BLaER1 treated with 17β-estradiol and CSF1 and Interleukin-3, amounts not matched to agents 10 nM and 100 nM (cell line): ENCODE results near the gene NECAB3.

Experiments
- H3K27ac ChIP-seq, 11 experiments: shearing (Covaris generic); formaldehyde crosslinking; 2 replicates each; pipeline ENCODE4 v1.8.1; 2022
- H3K27me3 ChIP-seq, 11 experiments: shearing (Covaris generic); formaldehyde crosslinking; 2 replicates each; pipeline ENCODE4 v1.8.1; 2022
- H3K36me3 ChIP-seq, 11 experiments: shearing (Covaris generic); formaldehyde crosslinking; 2 replicates each; pipeline ENCODE4 v1.8.1; 2022
- H3K4me1 ChIP-seq, 10 experiments: shearing (Covaris generic); formaldehyde crosslinking; 2 replicates each; pipeline ENCODE4 v1.8.1; 2022
- H3K4me2 ChIP-seq, 11 experiments: shearing (Covaris generic); formaldehyde crosslinking; 2 replicates each; pipeline ENCODE4 v1.8.1; 2022
- H3K4me3 ChIP-seq, 10 experiments: shearing (Covaris generic); formaldehyde crosslinking; 2 replicates each; pipeline ENCODE4 v1.8.1; 2022
- H3K9ac ChIP-seq, 11 experiments: shearing (Covaris generic); formaldehyde crosslinking; 2 replicates each; pipeline ENCODE4 v1.8.1; 2022
- H3K9me3 ChIP-seq, 11 experiments: shearing (Covaris generic); formaldehyde crosslinking; replicated peaks in 1 of 11; 2 replicates each; pipeline ENCODE4 v1.8.1; 2022
- H4K20me1 ChIP-seq, 11 experiments: shearing (Covaris generic); formaldehyde crosslinking; 2 replicates each; pipeline ENCODE4 v1.8.1; 2022
- Cebpa-rat ChIP-seq, 11 experiments: shearing (Covaris generic); IDR thresholded peaks; 2 replicates each; pipeline ENCODE4 v1.8.1; 2022

NECAB3 gene

GRCh38 chr20:33681728-33682353 lies 7.6 kb upstream of the NECAB3 start:
- Histone ChIP-seq H3K4me3 (no peak overlapping the region), H3K4me2 (peak overlapping the region in 8 of 11 experiments; percentile 30 to 96 (median 75); a peak in 16 of 22 replicates)
- TF ChIP-seq Cebpa-rat (IDR thresholded peaks at IDR 0.05): no peak

GRCh38 chr20:33681288-33681687 lies 7.1 kb upstream of the NECAB3 start:
- Histone ChIP-seq H3K27me3 (no peaks in the 10 kb centered on the region), H3K9ac (peak overlapping the region in 4 of 11 experiments; percentile 26 to 60 (median 58); a peak in 2 of 22 replicates), H3K9me3 (no peaks in the 10 kb centered on the region), H3K27ac (peak overlapping the region in 2 of 11 experiments; percentile 7 to 17; a peak in 3 of 22 replicates), H3K4me2 (peak overlapping the region in 8 of 11 experiments; percentile 29 to 93 (median 58); a peak in 15 of 22 replicates), H3K4me3 (no peak overlapping the region), H3K36me3 (peaks cover 0 to 77% (median 53%) of the 10 kb centered on the region in 11 experiments; a peak in 17 of 22 replicates), H3K4me1 (peaks cover 18 to 67% (median 61%) of the 10 kb centered on the region in 10 experiments), H4K20me1 (peaks cover 0 to 94% (median 82%) of the 10 kb centered on the region in 11 experiments; a peak in 18 of 22 replicates)
- no peak for TF ChIP-seq Cebpa-rat (IDR thresholded peaks at IDR 0.05)

More at GRCh38 chr20:33681728-33682353, 7.6 kb upstream of the NECAB3 start:
- Histone ChIP-seq H3K36me3 (peaks cover 0 to 72% (median 47%) of the 10 kb centered on the region in 11 experiments; a peak in 17 of 22 replicates), H3K9me3 (no peaks in the 10 kb centered on the region), H3K4me1 (peaks cover 21 to 71% (median 65%) of the 10 kb centered on the region in 10 experiments), H3K27me3 (no peaks in the 10 kb centered on the region), H3K9ac (peak overlapping the region in 4 of 11 experiments; percentile 19 to 48 (median 36); a peak in 3 of 22 replicates), H3K27ac (peak overlapping the region in 2 of 11 experiments; percentile 7 to 17; a peak in 1 of 22 replicates), H4K20me1 (peaks cover 0 to 88% (median 81%) of the 10 kb centered on the region in 11 experiments; a peak in 18 of 22 replicates)

- peaks cover 18 to 68% (median 62%) of the 10 kb centered on the region in 10 experiments for H3K4me1 ChIP-seq
- H3K4me3 ChIP-seq: no peak overlapping the region
- no peak for TF ChIP-seq Cebpa-rat (IDR thresholded peaks at IDR 0.05)
- H3K4me2 ChIP-seq: peak overlapping the region in 7 of 11 experiments; percentile 29 to 93 (median 59); a peak in 14 of 22 replicates
- no peaks in the 10 kb centered on the region for H3K9me3 ChIP-seq
- H3K9ac ChIP-seq: peak overlapping the region in 5 of 11 experiments; percentile 31 to 60 (median 56); a peak in 4 of 22 replicates
- H3K27ac ChIP-seq: peak overlapping the region in 1 of 11 experiments; percentile 49; a peak in 2 of 22 replicates
- H3K36me3 ChIP-seq: peaks cover 0 to 83% (median 58%) of the 10 kb centered on the region in 11 experiments; a peak in 17 of 22 replicates
- H4K20me1 ChIP-seq: peaks cover 0 to 100% (median 84%) of the 10 kb centered on the region in 11 experiments; a peak in 18 of 22 replicates
- H3K27me3 ChIP-seq: no peaks in the 10 kb centered on the region
These were observed 6.5 kb upstream of the NECAB3 start for GRCh38 chr20:33680686-33681085.

GRCh38 chr20:33679758-33680485 lies 5.7 kb upstream of the NECAB3 start:
- no peak for TF ChIP-seq Cebpa-rat (IDR thresholded peaks at IDR 0.05)
- Histone ChIP-seq H3K27ac (peak overlapping the region in 4 of 11 experiments; percentile 19 to 49 (median 32); a peak in 8 of 22 replicates), H4K20me1 (peaks cover 0 to 99% (median 84%) of the 10 kb centered on the region in 11 experiments; a peak in 18 of 22 replicates), H3K4me2 (peak overlapping the region in 9 of 11 experiments; percentile 5 to 93 (median 58); a peak in 15 of 22 replicates), H3K9ac (peak overlapping the region in 7 of 11 experiments; percentile 3 to 60 (median 48); a peak in 8 of 22 replicates), H3K36me3 (peaks cover 0 to 85% (median 58%) of the 10 kb centered on the region in 11 experiments; a peak in 17 of 22 replicates), H3K4me1 (peaks cover 15 to 66% (median 58%) of the 10 kb centered on the region in 10 experiments), H3K27me3 (no peaks in the 10 kb centered on the region), H3K4me3 (peak overlapping the region in 1 of 10 experiments; percentile 22; a peak in 1 of 20 replicates), H3K9me3 (no peaks in the 10 kb centered on the region)

GRCh38 chr20:33677991-33678702 lies 3.9 kb upstream of the NECAB3 start:
- peaks cover 0 to 88% (median 67%) of the 10 kb centered on the region in 11 experiments; a peak in 18 of 22 replicates for H4K20me1 ChIP-seq
- no peak overlapping the region for H3K4me3 ChIP-seq
- peak overlapping the region in 1 of 11 experiments; percentile 29; a peak in 1 of 22 replicates for H3K9ac ChIP-seq
- peaks cover 18 to 62% (median 53%) of the 10 kb centered on the region in 10 experiments for H3K4me1 ChIP-seq
- H3K9me3 ChIP-seq: no peaks in the 10 kb centered on the region
- H3K4me2 ChIP-seq: no peak overlapping the region
- H3K36me3 ChIP-seq: peaks cover 0 to 72% (median 53%) of the 10 kb centered on the region in 11 experiments; a peak in 17 of 22 replicates
- no peak overlapping the region for H3K27ac ChIP-seq
- H3K27me3 ChIP-seq: no peaks in the 10 kb centered on the region
- TF ChIP-seq Cebpa-rat (IDR thresholded peaks at IDR 0.05): no peak

- no peak for TF ChIP-seq Cebpa-rat (IDR thresholded peaks at IDR 0.05)
- peaks cover 0 to 86% (median 63%) of the 10 kb centered on the region in 11 experiments; a peak in 19 of 22 replicates for H4K20me1 ChIP-seq
- H3K27me3 ChIP-seq: no peaks in the 10 kb centered on the region
- H3K36me3 ChIP-seq: peaks cover 0 to 60% (median 49%) of the 10 kb centered on the region in 11 experiments; a peak in 17 of 22 replicates
- H3K9me3 ChIP-seq: no peaks in the 10 kb centered on the region
- no peak overlapping the region for H3K4me2 ChIP-seq
- peaks cover 30 to 62% (median 53%) of the 10 kb centered on the region in 10 experiments for H3K4me1 ChIP-seq
- no peak overlapping the region for H3K27ac ChIP-seq
- no peak overlapping the region; a peak in 1 of 22 replicates for H3K9ac ChIP-seq
- H3K4me3 ChIP-seq: no peak overlapping the region
These were observed 2.7 kb upstream of the NECAB3 start for GRCh38 chr20:33676652-33677645.

- H3K4me1 ChIP-seq: peaks cover 37 to 64% (median 55%) of the 10 kb centered on the region in 10 experiments
- H3K4me3 ChIP-seq: no peak overlapping the region
- no peaks in the 10 kb centered on the region for H3K9me3 ChIP-seq
- peaks cover 0 to 79% (median 56%) of the 10 kb centered on the region in 11 experiments; a peak in 19 of 22 replicates for H4K20me1 ChIP-seq
- peaks cover 0 to 57% (median 51%) of the 10 kb centered on the region in 11 experiments; a peak in 19 of 22 replicates for H3K36me3 ChIP-seq
- no peaks in the 10 kb centered on the region for H3K27me3 ChIP-seq
- peak overlapping the region in 1 of 11 experiments; percentile 44; a peak in 3 of 22 replicates for H3K9ac ChIP-seq
- no peak overlapping the region for H3K4me2 ChIP-seq
- no peak overlapping the region for H3K27ac ChIP-seq
- no peak for TF ChIP-seq Cebpa-rat (IDR thresholded peaks at IDR 0.05)
These were observed 1.9 kb upstream of the NECAB3 start for GRCh38 chr20:33676121-33676520.
